H1 (cell line): ENCODE results near the gene TRIB2. TPM values are rescaled to one million over a fixed set of nuclear protein-coding genes. Genes with fewer than 3 reads are reported as not detected.

Source experiments
- CHD7 ChIP-seq: fragments of 300-600 bp; sonication (generic); IDR thresholded peaks from 2 replicates; pipeline ENCODE4 v1.7.1; 2012; ENCODE audit warnings: low read length, moderate library complexity, mild to moderate bottlenecking, inconsistent platforms; ENCODE audit not compliant: insufficient replicate concordance
- KDM1A ChIP-seq: fragments of 200-600, 300-600 bp; sonication (generic); IDR thresholded peaks from 2 replicates; pipeline ENCODE4 v1.7.1; 2016; ENCODE audit warnings: mild to moderate bottlenecking, low read length, borderline replicate concordance
- polyA plus RNA-seq, 7 experiments: library from polyadenylated mRNA; depleted of rRNA in 3 of 7; stranded (reverse) in 5 of 7; unstranded in 2 of 7; fragments of >200 nt in 5 of 7; fragments of 200-250 nt in 2 of 7; gene quantifications; 1 replicate in 5 of 7; 2 replicates in 1 of 7; 4 replicates in 1 of 7; pipeline versions ENCODE4 v1.2.1 to v1.2.3, GENCODE V29; 2011 to 2013; ENCODE audit warnings: missing spikeins in 2 of 7, mixed read lengths in 2 of 7
- total RNA-seq: library from RNA; stranded (reverse); fragmentation: NEBNext Ultra II Directional; extraction: Animal tissue kit (Norgen Biotek cat#: 25700); gene quantifications from 2 replicates; pipeline ENCODE4 v1.2.1, GENCODE V29; 2021

TRIB2 gene
- total and polyA plus RNA-seq, 2 of the 8 experiments (the other 6 are each of a cell fraction or from before 2014, with no cell fraction given) = 40.8 to 57.0 TPM

- TF ChIP-seq CHD7 (no peak), KDM1A (no peak)
These were observed 11.6 kb downstream of the TRIB2 start (continued) for GRCh38 chr2:12728221-12728777.
